SK-N-SH treated with all-trans-retinoic acid at 6 μM for 48 hours (cell line): ENCODE results near the gene POLR2H.

ENCODE experiments used
- ATAC-seq: fragments of 200-7000 bp; cut with Tn5 transposase; 3 replicates; pipeline ENCODE4 v1.9.1; 2020; ENCODE audit warnings: mild to moderate bottlenecking, moderate library complexity
- ARNTL ChIP-seq: fragments of 450-650 bp; formaldehyde crosslinking; IDR thresholded peaks from 2 replicates; pipeline ENCODE4 v1.5.0; 2020; ENCODE audit warnings: low read depth, mild to moderate bottlenecking, moderate library complexity, borderline replicate concordance
- BACH2 ChIP-seq: fragments of 250-450 bp; sonication (Bioruptor Pico); IDR thresholded peaks from 2 replicates; pipeline ENCODE4 v1.9.0; 2021; ENCODE audit warnings: mild to moderate bottlenecking, borderline replicate concordance
- CSDC2 ChIP-seq: fragments of 250-450 bp; sonication (Bioruptor Pico); IDR thresholded peaks from 2 replicates; pipeline ENCODE4 v1.5.0; 2020; ENCODE audit warnings: mild to moderate bottlenecking, moderate library complexity
- CSRNP3 ChIP-seq: fragments of 250-450 bp; sonication (Bioruptor Pico); IDR thresholded peaks from 2 replicates; pipeline ENCODE4 v1.5.1; 2021; ENCODE audit warnings: mild to moderate bottlenecking, moderate library complexity
- ESRRG ChIP-seq: fragments of 250-450 bp; sonication (Bioruptor Pico); IDR thresholded peaks from 2 replicates; pipeline ENCODE4 v1.6.1; 2021; ENCODE audit warnings: mild to moderate bottlenecking
- GLIS3 ChIP-seq: fragments of 250-450 bp; sonication (Bioruptor Pico); IDR thresholded peaks from 2 replicates; pipeline ENCODE4 v1.5.0; 2020; ENCODE audit warnings: mild to moderate bottlenecking, moderate library complexity
- ISL1 ChIP-seq: fragments of 250-450 bp; sonication (Bioruptor Pico); IDR thresholded peaks from 2 replicates; pipeline ENCODE4 v2.1.2; 2022; ENCODE audit warnings: mild to moderate bottlenecking, moderate library complexity
- OSR1 ChIP-seq: fragments of 250-450 bp; sonication (Bioruptor Pico); IDR thresholded peaks from 2 replicates; pipeline ENCODE4 v1.8.0; 2022; ENCODE audit warnings: moderate library complexity, mild to moderate bottlenecking, inconsistent platforms
- PATZ1 ChIP-seq: fragments of 250-450 bp; sonication (Bioruptor Pico); IDR thresholded peaks from 2 replicates; pipeline ENCODE4 v1.8.0; 2020; ENCODE audit warnings: mild to moderate bottlenecking, moderate library complexity, borderline replicate concordance
- PPARA ChIP-seq: fragments of 250-450 bp; sonication (Bioruptor Pico); IDR thresholded peaks from 2 replicates; pipeline ENCODE4 v1.5.0; 2020; ENCODE audit warnings: mild to moderate bottlenecking, borderline replicate concordance
- RARB ChIP-seq: fragments of 250-450 bp; sonication (Bioruptor Pico); IDR thresholded peaks from 2 replicates; pipeline ENCODE4 v1.8.0; 2021; ENCODE audit warnings: mild to moderate bottlenecking, moderate library complexity
- SNAI2 ChIP-seq: fragments of 250-450 bp; sonication (Bioruptor Pico); IDR thresholded peaks from 2 replicates; pipeline ENCODE4 v1.5.0; 2020; ENCODE audit warnings: mild to moderate bottlenecking, moderate library complexity
- TCF4 ChIP-seq: fragments of 250-450 bp; sonication (Bioruptor Pico); IDR thresholded peaks from 2 replicates; pipeline ENCODE4 v1.8.0; 2021; ENCODE audit warnings: mild to moderate bottlenecking, moderate library complexity, borderline replicate concordance
- TOX ChIP-seq: fragments of 250-450 bp; sonication (Bioruptor Pico); IDR thresholded peaks from 2 replicates; pipeline ENCODE4 v1.8.0; 2021; ENCODE audit warnings: mild to moderate bottlenecking, moderate library complexity, borderline replicate concordance
- TSHZ2 ChIP-seq: fragments of 250-450 bp; sonication (Bioruptor Pico); IDR thresholded peaks from 2 replicates; pipeline ENCODE4 v1.5.0; 2020; ENCODE audit warnings: mild to moderate bottlenecking, moderate library complexity
- ZC3H10 ChIP-seq: fragments of 250-450 bp; sonication (Bioruptor Pico); IDR thresholded peaks from 2 replicates; pipeline ENCODE4 v1.5.1; 2021; ENCODE audit warnings: mild to moderate bottlenecking, moderate library complexity
- ZFP3 ChIP-seq: fragments of 250-450 bp; sonication (Bioruptor Pico); IDR thresholded peaks from 2 replicates; pipeline ENCODE4 v1.5.0; 2020; ENCODE audit warnings: mild to moderate bottlenecking, moderate library complexity
- ZFP30 ChIP-seq: fragments of 450-650 bp; formaldehyde crosslinking; IDR thresholded peaks from 2 replicates; pipeline ENCODE4 v1.5.0; 2022; ENCODE audit warnings: mild to moderate bottlenecking, moderate library complexity
- ZNF565 ChIP-seq: fragments of 450-650 bp; formaldehyde crosslinking; conservative IDR thresholded peaks from 2 replicates; pipeline ENCODE4 v1.5.0; 2020; ENCODE audit warnings: low read depth, mild to moderate bottlenecking, moderate library complexity
- ZNF70 ChIP-seq: fragments of 450-650 bp; formaldehyde crosslinking; IDR thresholded peaks from 2 replicates; pipeline ENCODE4 v1.5.0; 2020; ENCODE audit warnings: mild to moderate bottlenecking, moderate library complexity
- ZNF8 ChIP-seq: fragments of 450-650 bp; formaldehyde crosslinking; IDR thresholded peaks from 2 replicates; pipeline ENCODE4 v1.5.0; 2020; ENCODE audit warnings: mild to moderate bottlenecking, moderate library complexity
- TF ChIP-seq, protein P1 (sequence below): fragments of 250-450 bp; sonication (Bioruptor Pico); IDR thresholded peaks from 2 replicates; pipeline ENCODE4 v1.5.1; 2020; ENCODE audit warnings: low read depth, mild to moderate bottlenecking, moderate library complexity
- TF ChIP-seq, protein P2 (sequence below): fragments of 250-450 bp; sonication (Bioruptor Pico); IDR thresholded peaks from 2 replicates; pipeline ENCODE4 v1.8.0; 2021; ENCODE audit warnings: low read depth, mild to moderate bottlenecking, moderate library complexity, borderline replicate concordance

Gene POLR2H

DNA sequence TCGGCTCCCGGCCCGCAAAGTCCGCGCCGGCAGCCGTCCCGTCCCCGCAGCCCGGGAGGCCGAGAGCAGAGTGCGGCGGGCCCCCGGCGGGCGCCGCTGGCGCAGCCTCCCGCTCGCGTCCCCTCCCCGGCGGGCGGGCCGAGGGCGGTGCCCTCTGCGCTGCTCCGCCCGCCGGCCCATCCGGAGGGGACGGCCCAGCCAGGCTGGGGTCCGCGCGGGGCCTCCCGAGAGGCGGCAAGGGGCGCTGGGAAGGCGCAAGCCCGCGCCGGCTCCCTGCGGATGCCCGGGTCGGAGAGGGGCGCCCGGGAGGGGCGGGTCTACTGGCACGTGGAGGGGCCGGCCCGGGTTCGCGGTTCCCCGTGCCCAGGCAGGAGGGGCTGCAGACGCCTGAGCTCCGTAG lies at the start of gene POLR2H, which contains the start of gene CLCN2:
Gene POLR2H (plus strand): TSS at position 179 of the 400 bp plus-strand sequence. CDS start 1,783 bp downstream, outside the sequence.
Gene CLCN2 (minus strand): TSS at position 74 of the 400 bp plus-strand sequence. CDS start 126 bp downstream, outside the sequence.
- TF ChIP-seq CSDC2 (CRISPR knock-in tag) (no peak), PATZ1 (CRISPR knock-in tag) (no peak), ZNF8 (no peak), ARNTL (peak; percentile 44; the same call in 1 of the 2 replicates), TSHZ2 (CRISPR knock-in tag) (0 out of 2 replicates have a peak, but pooled peaks have one; percentile 17), RARB (CRISPR knock-in tag) (no peak), SNAI2 (no peak), ZFP3 (CRISPR knock-in tag) (no peak), ZFP30 (CRISPR knock-in tag) (no peak), ZNF70 (no peak)
- TF ChIP-seq, protein P1, sequence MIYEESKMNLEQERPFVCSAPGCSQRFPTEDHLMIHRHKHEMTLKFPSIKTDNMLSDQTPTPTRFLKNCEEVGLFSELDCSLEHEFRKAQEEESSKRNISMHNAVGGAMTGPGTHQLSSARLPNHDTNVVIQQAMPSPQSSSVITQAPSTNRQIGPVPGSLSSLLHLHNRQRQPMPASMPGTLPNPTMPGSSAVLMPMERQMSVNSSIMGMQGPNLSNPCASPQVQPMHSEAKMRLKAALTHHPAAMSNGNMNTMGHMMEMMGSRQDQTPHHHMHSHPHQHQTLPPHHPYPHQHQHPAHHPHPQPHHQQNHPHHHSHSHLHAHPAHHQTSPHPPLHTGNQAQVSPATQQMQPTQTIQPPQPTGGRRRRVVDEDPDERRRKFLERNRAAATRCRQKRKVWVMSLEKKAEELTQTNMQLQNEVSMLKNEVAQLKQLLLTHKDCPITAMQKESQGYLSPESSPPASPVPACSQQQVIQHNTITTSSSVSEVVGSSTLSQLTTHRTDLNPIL (CRISPR knock-in tag): no peak
- ATAC-seq: peak; percentile 69

GRCh38 chr3:184314363-184314699 lies 47.2 kb upstream of the POLR2H start, which contains the start of gene EIF4G1:
TSS of gene EIF4G1 (plus strand) at chr3:184314606. CDS start at chr3:184315797, 1,191 bp downstream.
- ATAC-seq: peak; percentile 85
- TF ChIP-seq ARNTL (0 out of 2 replicates have a peak, but pooled peaks have one; percentile 71), GLIS3 (no peak)

GRCh38 chr3:184314700-184315542 lies 46.6 kb upstream of the POLR2H start:
- TF ChIP-seq PPARA (CRISPR knock-in tag): no peak
- no peak for TF ChIP-seq TOX (CRISPR knock-in tag)
- no peak for TF ChIP-seq BACH2 (CRISPR knock-in tag)
- TF ChIP-seq GLIS3: no peak
- TF ChIP-seq, protein P1 (CRISPR knock-in tag): no peak
- no peak for TF ChIP-seq SNAI2
- TF ChIP-seq ESRRG (CRISPR knock-in tag): no peak
- TF ChIP-seq PATZ1 (CRISPR knock-in tag): no peak
- TF ChIP-seq, protein P2, sequence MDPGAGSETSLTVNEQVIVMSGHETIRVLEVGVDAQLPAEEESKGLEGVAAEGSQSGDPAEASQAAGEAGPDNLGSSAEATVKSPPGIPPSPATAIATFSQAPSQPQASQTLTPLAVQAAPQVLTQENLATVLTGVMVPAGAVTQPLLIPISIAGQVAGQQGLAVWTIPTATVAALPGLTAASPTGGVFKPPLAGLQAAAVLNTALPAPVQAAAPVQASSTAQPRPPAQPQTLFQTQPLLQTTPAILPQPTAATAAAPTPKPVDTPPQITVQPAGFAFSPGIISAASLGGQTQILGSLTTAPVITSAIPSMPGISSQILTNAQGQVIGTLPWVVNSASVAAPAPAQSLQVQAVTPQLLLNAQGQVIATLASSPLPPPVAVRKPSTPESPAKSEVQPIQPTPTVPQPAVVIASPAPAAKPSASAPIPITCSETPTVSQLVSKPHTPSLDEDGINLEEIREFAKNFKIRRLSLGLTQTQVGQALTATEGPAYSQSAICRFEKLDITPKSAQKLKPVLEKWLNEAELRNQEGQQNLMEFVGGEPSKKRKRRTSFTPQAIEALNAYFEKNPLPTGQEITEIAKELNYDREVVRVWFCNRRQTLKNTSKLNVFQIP (CRISPR knock-in tag): no peak
- TF ChIP-seq CSDC2 (CRISPR knock-in tag): no peak
- no peak for TF ChIP-seq TCF4 (CRISPR knock-in tag)
- no peak for TF ChIP-seq ISL1 (CRISPR knock-in tag)
- no peak for TF ChIP-seq OSR1 (CRISPR knock-in tag)
- TF ChIP-seq ZNF565: no peak
- no peak for TF ChIP-seq CSRNP3 (CRISPR knock-in tag)
- TF ChIP-seq ZC3H10 (CRISPR knock-in tag): no peak
- no peak for TF ChIP-seq ZNF70
- no peak for TF ChIP-seq ZFP30 (CRISPR knock-in tag)
- TF ChIP-seq, all 23 proteins: peak for 0
- peak; percentile 40 for ATAC-seq
